BLaER1 (cell line): Measurements from ENCODE around the gene SMIM11.
"Not testable (repeated sequence)": the region's sequence is repeated elsewhere in the genome, so short reads cannot be mapped to it uniquely, and the experiment has no call there.

ENCODE experiments used
- H3K27ac ChIP-seq: shearing (Covaris generic); formaldehyde crosslinking; 2 replicates; pipeline ENCODE4 v1.8.1; 2022
- H3K27me3 ChIP-seq: shearing (Covaris generic); formaldehyde crosslinking; 2 replicates; pipeline ENCODE4 v1.8.1; 2022
- H3K36me3 ChIP-seq: shearing (Covaris generic); formaldehyde crosslinking; 2 replicates; pipeline ENCODE4 v1.8.1; 2022
- H3K4me1 ChIP-seq: shearing (Covaris generic); formaldehyde crosslinking; 2 replicates; pipeline ENCODE4 v1.8.1; 2022
- H3K4me2 ChIP-seq: shearing (Covaris generic); formaldehyde crosslinking; 2 replicates; pipeline ENCODE4 v1.8.1; 2022
- H3K4me3 ChIP-seq: shearing (Covaris generic); formaldehyde crosslinking; 2 replicates; pipeline ENCODE4 v1.8.1; 2022
- H3K9ac ChIP-seq: shearing (Covaris generic); formaldehyde crosslinking; 2 replicates; pipeline ENCODE4 v1.8.1; 2022
- H3K9me3 ChIP-seq: shearing (Covaris generic); formaldehyde crosslinking; 2 replicates; pipeline ENCODE4 v1.8.1; 2022
- H4K20me1 ChIP-seq: shearing (Covaris generic); formaldehyde crosslinking; 2 replicates; pipeline ENCODE4 v1.8.1; 2022

The SMIM11 gene

DNA sequence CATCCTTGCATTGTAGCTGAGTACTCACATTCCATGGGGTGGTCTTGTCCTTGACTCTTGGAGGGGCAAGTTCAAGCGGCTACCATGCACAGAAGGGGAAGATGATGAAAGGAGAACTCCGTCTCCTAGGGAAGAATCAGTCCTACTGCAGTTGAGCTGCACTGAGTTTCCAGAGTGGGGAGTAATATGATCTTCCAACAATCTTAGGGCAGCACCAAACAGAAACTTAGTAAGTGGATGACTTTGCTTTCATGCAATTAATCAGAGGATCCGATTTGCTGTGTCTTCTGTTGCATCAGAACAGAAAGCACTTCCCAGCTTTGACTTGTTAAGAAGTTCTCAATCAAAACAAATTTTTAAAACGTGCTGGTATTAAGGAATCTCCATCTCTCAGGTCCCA, 48.5 kb downstream of the SMIM11 start, which contains the start of gene SMIM34:
Gene SMIM34, minus strand, starts transcription at position 147 of the 400 bp plus-strand sequence. Its CDS starts 112 bp downstream, at position 35.
- H3K27me3 ChIP-seq, H4K20me1 ChIP-seq, H3K9ac ChIP-seq, H3K4me2 ChIP-seq, H3K9me3 ChIP-seq, H3K36me3 ChIP-seq, H3K4me1 ChIP-seq, H3K4me3 ChIP-seq, H3K27ac ChIP-seq: not testable (repeated sequence)

GRCh38 chr21:34427339-34427738, 52.0 kb downstream of the SMIM11 start:
- not testable (repeated sequence) for H3K27ac ChIP-seq, H3K4me1 ChIP-seq, H3K9ac ChIP-seq, H3K4me3 ChIP-seq, H4K20me1 ChIP-seq, H3K36me3 ChIP-seq, H3K27me3 ChIP-seq, H3K9me3 ChIP-seq, H3K4me2 ChIP-seq

GRCh38 chr21:34428441-34428840, 53.1 kb downstream of the SMIM11 start:
- not testable (repeated sequence) for H3K36me3 ChIP-seq, H3K27me3 ChIP-seq, H3K4me1 ChIP-seq, H3K4me3 ChIP-seq, H3K4me2 ChIP-seq, H4K20me1 ChIP-seq, H3K9ac ChIP-seq, H3K27ac ChIP-seq, H3K9me3 ChIP-seq

DNA sequence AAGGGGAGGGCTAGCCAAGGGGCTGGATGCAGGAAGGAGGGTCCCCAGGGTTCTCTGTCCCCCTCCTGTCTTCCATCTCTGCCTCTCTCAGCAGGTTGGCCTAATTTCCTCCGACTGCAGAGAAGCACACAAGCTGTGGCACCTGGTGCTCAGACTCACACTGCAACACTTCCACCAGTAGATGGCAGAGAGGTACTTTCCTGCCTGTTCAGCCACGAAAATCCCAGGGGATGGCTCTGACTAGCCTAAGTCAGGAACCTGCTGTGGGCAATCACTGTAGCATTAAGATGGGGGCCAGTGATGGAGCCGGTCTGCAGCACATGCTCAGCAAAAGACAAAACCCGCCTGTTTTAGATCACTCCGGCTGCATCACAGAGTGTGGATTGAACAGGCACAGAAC, 54.4 kb downstream of the SMIM11 start:
- H3K36me3 ChIP-seq, H3K4me1 ChIP-seq, H3K4me2 ChIP-seq, H3K4me3 ChIP-seq, H3K9me3 ChIP-seq, H3K27me3 ChIP-seq, H3K27ac ChIP-seq, H3K9ac ChIP-seq, H4K20me1 ChIP-seq: not testable (repeated sequence)
